Endodermal cell (in vitro differentiated cells): ENCODE data around the gene TBC1D2. TPM values are rescaled to one million over a fixed set of nuclear protein-coding genes. Genes with fewer than 3 reads are reported as not detected.

Source experiments
- DNase-seq: peaks from one replicate; pipeline ENCODE4 v3.0.0-alpha.2; 2017
- H3K27ac ChIP-seq: 2 replicates; pipeline ENCODE4 v1.5.1; 2013; ENCODE audit warnings: mild to moderate bottlenecking, low read depth, low read length, moderate library complexity
- H3K27me3 ChIP-seq: 2 replicates; pipeline ENCODE4 v1.6.1; 2013; ENCODE audit warnings: mild to moderate bottlenecking, low read length, moderate library complexity; ENCODE audit not compliant: insufficient read depth, control insufficient read depth, poor library complexity, severe bottlenecking
- H3K36me3 ChIP-seq: 2 replicates; pipeline ENCODE4 v1.7.0; 2013; ENCODE audit warnings: mild to moderate bottlenecking, low read length, moderate library complexity; ENCODE audit not compliant: control insufficient read depth, insufficient read depth
- H3K4me1 ChIP-seq: one replicate; pipeline ENCODE4 v1.7.0; 2013; ENCODE audit warnings: low read length; ENCODE audit not compliant: control insufficient read depth, insufficient read depth
- H3K4me3 ChIP-seq: 2 replicates; pipeline ENCODE4 v1.5.1; 2013; ENCODE audit warnings: mild to moderate bottlenecking, low read length, moderate library complexity
- H3K9ac ChIP-seq: 2 replicates; pipeline ENCODE4 v1.6.1; 2013; ENCODE audit warnings: mild to moderate bottlenecking, low read length, moderate library complexity; ENCODE audit not compliant: poor library complexity, severe bottlenecking; ENCODE audit errors: extremely low read depth
- H3K9me3 ChIP-seq: 2 replicates; pipeline ENCODE4 v1.6.1; 2013; ENCODE audit warnings: mild to moderate bottlenecking, low read length, moderate library complexity; ENCODE audit not compliant: control insufficient read depth
- H3K27ac Mint-ChIP-seq: 2 replicates; pipeline ENCODE4 v1.8.0; 2020; ENCODE audit warnings: mixed read lengths
- H3K27me3 Mint-ChIP-seq: 2 replicates; pipeline ENCODE4 v1.8.0; 2021; ENCODE audit warnings: mild to moderate bottlenecking, mixed read lengths; ENCODE audit not compliant: insufficient read depth
- H3K36me3 Mint-ChIP-seq: 2 replicates; pipeline ENCODE4 v1.8.0; 2020; ENCODE audit warnings: low read depth, mixed read lengths
- H3K4me1 Mint-ChIP-seq: 2 replicates; pipeline ENCODE4 v1.8.0; 2020; ENCODE audit warnings: mixed read lengths
- H3K4me3 Mint-ChIP-seq: 2 replicates; pipeline ENCODE4 v1.8.0; 2020; ENCODE audit warnings: mild to moderate bottlenecking, moderate library complexity, mixed read lengths
- H3K9me3 Mint-ChIP-seq: 2 replicates; pipeline ENCODE4 v1.8.0; 2020; ENCODE audit warnings: mild to moderate bottlenecking, mixed read lengths
- WGBS, 2 experiments: methylation state at CpG; one replicate each; pipeline versions ENCODE4 v1.1.5 to v1.1.7; 2013; ENCODE audit warnings: missing lambda C conversion rate in 2 of 2, mixed read lengths in 1 of 2; ENCODE audit not compliant: insufficient coverage in 1 of 2, insufficient read length in 1 of 2; 5-methylcytosine and 5-hydroxymethylcytosine counted together
- total RNA-seq, 2 donors: library from RNA; stranded (reverse); fragmentation: NEBNext Ultra II Directional in 1 of 2; extraction: Animal tissue kit (Norgen Biotek cat#: 25700) in 1 of 2; gene quantifications; 2 replicates in 1 of 2; 3 replicates in 1 of 2; pipeline ENCODE4 v1.2.1, GENCODE V29; 2021
- TF ChIP-seq, protein P1 (sequence below): fragments of 200-600 bp; sonication (generic); conservative IDR thresholded peaks from 2 replicates; pipeline ENCODE4 v1.5.0; 2021; ENCODE audit warnings: antibody characterized with exemption, mild to moderate bottlenecking

The TBC1D2 gene
- total RNA-seq, 2 donors from 2014 or later: 8.1 to 10.4 TPM

DNA sequence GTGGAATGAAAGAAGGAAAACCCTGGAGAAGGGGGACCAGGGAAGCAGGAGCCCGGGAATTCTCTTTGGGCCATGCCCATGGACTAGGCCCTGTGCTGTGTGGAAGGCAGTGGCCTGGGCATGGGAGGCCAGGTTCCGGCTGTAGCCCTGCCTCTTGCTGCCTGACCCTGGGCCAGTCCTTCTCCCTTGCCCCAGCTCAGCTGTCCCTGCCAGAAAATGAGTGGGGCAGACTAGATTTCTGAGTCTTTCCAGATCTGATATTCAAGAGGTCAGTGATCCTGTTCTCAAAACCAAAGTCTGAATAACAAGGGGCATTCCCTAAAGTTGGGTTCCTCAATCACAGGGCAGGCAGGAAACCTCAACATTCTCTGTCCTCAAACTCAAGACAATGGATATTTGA is 38.2 kb downstream of the TBC1D2 start:
- Histone ChIP-seq H3K36me3 (peaks cover 30% of the 10 kb centered on the region), H3K27me3 (no peaks in the 10 kb centered on the region), H3K27ac (no peak overlapping the region), H3K9ac (no peak overlapping the region), H3K9me3 (no peaks in the 10 kb centered on the region), H3K4me1 (no peaks in the 10 kb centered on the region), H3K4me3 (no peak overlapping the region)
- TF ChIP-seq, protein P1, sequence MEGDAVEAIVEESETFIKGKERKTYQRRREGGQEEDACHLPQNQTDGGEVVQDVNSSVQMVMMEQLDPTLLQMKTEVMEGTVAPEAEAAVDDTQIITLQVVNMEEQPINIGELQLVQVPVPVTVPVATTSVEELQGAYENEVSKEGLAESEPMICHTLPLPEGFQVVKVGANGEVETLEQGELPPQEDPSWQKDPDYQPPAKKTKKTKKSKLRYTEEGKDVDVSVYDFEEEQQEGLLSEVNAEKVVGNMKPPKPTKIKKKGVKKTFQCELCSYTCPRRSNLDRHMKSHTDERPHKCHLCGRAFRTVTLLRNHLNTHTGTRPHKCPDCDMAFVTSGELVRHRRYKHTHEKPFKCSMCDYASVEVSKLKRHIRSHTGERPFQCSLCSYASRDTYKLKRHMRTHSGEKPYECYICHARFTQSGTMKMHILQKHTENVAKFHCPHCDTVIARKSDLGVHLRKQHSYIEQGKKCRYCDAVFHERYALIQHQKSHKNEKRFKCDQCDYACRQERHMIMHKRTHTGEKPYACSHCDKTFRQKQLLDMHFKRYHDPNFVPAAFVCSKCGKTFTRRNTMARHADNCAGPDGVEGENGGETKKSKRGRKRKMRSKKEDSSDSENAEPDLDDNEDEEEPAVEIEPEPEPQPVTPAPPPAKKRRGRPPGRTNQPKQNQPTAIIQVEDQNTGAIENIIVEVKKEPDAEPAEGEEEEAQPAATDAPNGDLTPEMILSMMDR: no peak
- DNase-seq: no peak
- H3K27ac Mint-ChIP-seq: no peak overlapping the region
- H3K9me3 Mint-ChIP-seq: no peaks in the 10 kb centered on the region
- no peak overlapping the region for H3K4me3 Mint-ChIP-seq
- H3K4me1 Mint-ChIP-seq: no peaks in the 10 kb centered on the region
- H3K36me3 Mint-ChIP-seq: peaks cover 52% of the 10 kb centered on the region
- WGBS, 2 experiments: 91% methylated on average over 2 of the region's 2 CpGs; no CpG with 5 or more reads in 1 of the 2 experiments
- H3K27me3 Mint-ChIP-seq: no peaks in the 10 kb centered on the region

DNA sequence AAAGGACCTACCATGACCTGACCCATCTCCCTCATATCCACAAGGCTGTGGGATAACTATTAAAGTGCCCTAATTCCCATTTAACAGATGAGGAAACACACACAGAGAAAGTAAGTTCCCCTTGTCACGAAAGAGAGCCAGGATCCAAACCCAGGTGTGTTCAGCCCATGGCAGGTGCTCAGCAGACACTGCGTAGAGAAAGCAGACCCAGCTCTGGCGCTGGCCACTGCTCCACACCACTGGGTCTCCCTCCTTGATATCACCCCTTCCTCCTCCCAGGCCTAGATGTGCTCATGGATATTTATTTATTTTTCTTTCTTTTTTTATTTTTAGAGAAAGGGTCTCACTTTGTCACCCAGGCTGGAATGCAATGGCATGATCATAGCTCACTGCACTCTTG is 39.1 kb downstream of the TBC1D2 start:
- Mint-ChIP-seq H3K36me3 (peaks cover 51% of the 10 kb centered on the region), H3K4me3 (no peak overlapping the region), H3K27me3 (no peaks in the 10 kb centered on the region), H3K9me3 (no peaks in the 10 kb centered on the region), H3K27ac (peak overlapping the region; percentile 35), H3K4me1 (no peaks in the 10 kb centered on the region)
- Histone ChIP-seq H3K27me3 (no peaks in the 10 kb centered on the region), H3K4me1 (no peaks in the 10 kb centered on the region), H3K4me3 (no peak overlapping the region), H3K36me3 (peaks cover 26% of the 10 kb centered on the region), H3K27ac (no peak overlapping the region), H3K9ac (no peak overlapping the region), H3K9me3 (no peaks in the 10 kb centered on the region)
- DNase-seq: no peak
- 50 to 89% methylated on average over 1 to 3 of the region's 3 CpGs for WGBS, 2 experiments
- TF ChIP-seq, protein P1: no peak

DNA sequence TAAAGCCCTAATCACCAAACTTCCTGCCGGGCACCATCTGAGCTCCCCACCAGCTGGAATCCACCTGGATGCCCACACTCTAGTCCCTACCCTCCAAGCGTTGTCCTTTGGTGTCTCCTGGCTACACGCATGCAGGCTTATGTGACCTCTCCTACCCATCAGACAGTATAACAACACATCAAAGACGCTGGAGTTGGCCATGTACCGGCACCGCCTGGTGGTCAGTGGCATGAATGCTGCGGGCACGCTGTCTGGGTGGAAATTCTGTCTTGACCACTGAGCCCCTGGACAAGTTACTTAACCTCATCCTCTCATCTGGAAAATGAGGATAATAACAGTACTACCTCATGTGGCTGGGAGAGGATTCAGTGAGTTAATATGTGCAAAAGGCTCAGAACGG is 39.6 kb downstream of the TBC1D2 start:
- Histone ChIP-seq H3K9ac (no peak overlapping the region), H3K27ac (no peak overlapping the region), H3K27me3 (no peaks in the 10 kb centered on the region), H3K4me3 (no peak overlapping the region), H3K36me3 (peaks cover 26% of the 10 kb centered on the region), H3K4me1 (no peaks in the 10 kb centered on the region), H3K9me3 (no peaks in the 10 kb centered on the region)
- H3K36me3 Mint-ChIP-seq: peaks cover 46% of the 10 kb centered on the region
- 88 to 89% methylated on average over 8 to 9 of the region's 9 CpGs for WGBS, 2 experiments
- H3K9me3 Mint-ChIP-seq: no peaks in the 10 kb centered on the region
- H3K27me3 Mint-ChIP-seq: no peaks in the 10 kb centered on the region
- no peaks in the 10 kb centered on the region for H3K4me1 Mint-ChIP-seq
- TF ChIP-seq, protein P1: peak; percentile 78
- DNase-seq: peak; percentile 77
- H3K4me3 Mint-ChIP-seq: no peak overlapping the region
- H3K27ac Mint-ChIP-seq: no peak overlapping the region
